CD14-positive monocyte (primary cell): ENCODE measurements around the gene YWHAE. TPM values are rescaled to one million over a fixed set of nuclear protein-coding genes. Genes with fewer than 3 reads are reported as not detected.

Experiments used
- DNase-seq, 3 donors: peaks; one replicate each; pipeline ENCODE4 v3.0.0-alpha.2; 2011 to 2022
- H2AFZ ChIP-seq: 2 replicates; pipeline ENCODE4 v1.6.0; 2012; ENCODE audit warnings: mild to moderate bottlenecking, low read depth, low read length, inconsistent platforms; ENCODE audit not compliant: insufficient read depth, poor library complexity, severe bottlenecking
- H3K27ac ChIP-seq, 2 donors: 1 replicate in 1 of 2; 2 replicates in 1 of 2; pipeline ENCODE4 v1.5.1; 2012 to 2013; ENCODE audit warnings: low read length in 2 of 2, control low read depth in 1 of 2, inconsistent platforms in 1 of 2, low read depth in 1 of 2, mild to moderate bottlenecking in 1 of 2
- H3K27me3 ChIP-seq, 2 donors: one replicate each; pipeline versions ENCODE4 v1.6.0 to v1.6.1; 2011 to 2013; ENCODE audit warnings: low read length in 2 of 2; ENCODE audit not compliant: control insufficient read depth in 2 of 2, insufficient read depth in 2 of 2
- H3K36me3 ChIP-seq, 2 donors: replicated peaks in 1 of 2; 1 replicate in 1 of 2; 2 replicates in 1 of 2; pipeline versions ENCODE4 v1.5.1 to v1.6.1; 2012 to 2013; ENCODE audit warnings: low read length in 2 of 2, control low read depth in 1 of 2, inconsistent platforms in 1 of 2, mild to moderate bottlenecking in 1 of 2; ENCODE audit not compliant: insufficient read depth in 2 of 2, control insufficient read depth in 1 of 2
- H3K4me1 ChIP-seq, 2 donors: 1 replicate in 1 of 2; 2 replicates in 1 of 2; pipeline versions ENCODE4 v1.5.1 to v1.6.1; 2012 to 2013; ENCODE audit warnings: low read length in 2 of 2, control low read depth in 1 of 2, inconsistent platforms in 1 of 2, mild to moderate bottlenecking in 1 of 2, moderate library complexity in 1 of 2; ENCODE audit not compliant: insufficient read depth in 2 of 2, control insufficient read depth in 1 of 2
- H3K4me2 ChIP-seq: replicated peaks from 2 replicates; pipeline ENCODE3; 2012; ENCODE audit warnings: low read length, moderate library complexity, mild to moderate bottlenecking; ENCODE audit not compliant: poor library complexity, severe bottlenecking; ENCODE audit errors: extremely low read depth
- H3K4me3 ChIP-seq, 3 experiments: fragments of 200-600 bp in 1 of 3; sonication (generic) in 1 of 3; replicated peaks in 1 of 3; 1 replicate in 2 of 3; 2 replicates in 1 of 3; pipeline ENCODE4 v1.5.1; 2011 to 2013; ENCODE audit warnings: low read length in 3 of 3, mild to moderate bottlenecking in 3 of 3, control low read depth in 2 of 3, low read depth in 2 of 3, inconsistent platforms in 1 of 3, moderate library complexity in 1 of 3
- H3K79me2 ChIP-seq: 2 replicates; pipeline ENCODE4 v1.6.0; 2012; ENCODE audit warnings: mild to moderate bottlenecking, control low read depth, inconsistent platforms, low read length, moderate library complexity; ENCODE audit not compliant: insufficient read depth
- H3K9ac ChIP-seq: 2 replicates; pipeline ENCODE4 v1.6.0; 2017; ENCODE audit warnings: low read length, mild to moderate bottlenecking; ENCODE audit not compliant: insufficient read depth, poor library complexity, severe bottlenecking
- H3K9me3 ChIP-seq, 2 donors: replicated peaks in 1 of 2; 1 replicate in 1 of 2; 2 replicates in 1 of 2; pipeline versions ENCODE4 v1.5.1 to v1.6.1; 2012 to 2013; ENCODE audit warnings: low read length in 2 of 2, control low read depth in 1 of 2; ENCODE audit not compliant: control insufficient read depth in 1 of 2, insufficient read depth in 1 of 2
- H4K20me1 ChIP-seq: 2 replicates; pipeline ENCODE4 v1.6.0; 2012; ENCODE audit warnings: mild to moderate bottlenecking, low read length, control low read depth, moderate library complexity; ENCODE audit not compliant: insufficient read depth
- H3K27ac Mint-ChIP-seq, 7 donors: one replicate each; pipeline ENCODE4 v1.8.0; 2020; ENCODE audit warnings: mild to moderate bottlenecking in 7 of 7, mixed read lengths in 7 of 7, moderate library complexity in 6 of 7, inconsistent platforms in 2 of 7
- H3K27me3 Mint-ChIP-seq, 3 donors: one replicate each; pipeline ENCODE4 v1.8.0; 2021 to 2022; ENCODE audit warnings: low read depth in 3 of 3, mild to moderate bottlenecking in 3 of 3, mixed read lengths in 3 of 3, moderate library complexity in 3 of 3, inconsistent platforms in 1 of 3
- H3K36me3 Mint-ChIP-seq, 2 donors: one replicate each; pipeline ENCODE4 v1.8.0; 2020; ENCODE audit warnings: mixed read lengths in 2 of 2, inconsistent platforms in 1 of 2, mild to moderate bottlenecking in 1 of 2
- H3K4me1 Mint-ChIP-seq: one replicate; pipeline ENCODE4 v1.8.0; 2020; ENCODE audit warnings: mild to moderate bottlenecking, mixed read lengths
- H3K4me3 Mint-ChIP-seq, 2 donors: one replicate each; pipeline ENCODE4 v1.8.0; 2020; ENCODE audit warnings: mild to moderate bottlenecking in 2 of 2, mixed read lengths in 2 of 2, moderate library complexity in 1 of 2
- H3K9me3 Mint-ChIP-seq, 7 donors: one replicate each; pipeline ENCODE4 v1.8.0; 2020 to 2022; ENCODE audit warnings: mixed read lengths in 7 of 7, mild to moderate bottlenecking in 6 of 7, moderate library complexity in 6 of 7, inconsistent platforms in 2 of 7
- CTCF ChIP-seq: fragments of 200-600 bp; IDR thresholded peaks from one replicate; pipeline ENCODE4 v1.8.0; 2022; ENCODE audit warnings: antibody characterized with exemption, mild to moderate bottlenecking
- WGBS: methylation state at CpG from one replicate; pipeline ENCODE4 v1.1.5; 2013; ENCODE audit warnings: missing lambda C conversion rate; ENCODE audit not compliant: insufficient coverage; 5-methylcytosine and 5-hydroxymethylcytosine counted together
- intact Hi-C, 2 donors: fragments of 100-400 bp; cut with micrococcal nuclease; formaldehyde crosslinking; loops; one replicate each; pipeline versions ENCODE4 v1.15.0 to v1.15.1; 2023
- polyA plus RNA-seq, 3 donors: library from polyadenylated mRNA; depleted of rRNA in 1 of 3; unstranded in 2 of 3; stranded (reverse) in 1 of 3; fragments of 300-500 nt in 2 of 3; fragments of >200 nt in 1 of 3; fragmentation: Illumina TruSeq in 2 of 3; gene quantifications; 1 replicate in 2 of 3; 2 replicates in 1 of 3; pipeline ENCODE4 v1.2.3, GENCODE V29; 2012 to 2021

The YWHAE gene
- polyA plus RNA-seq, 3 donors, result 165 to 185 (median 168) TPM

GRCh38 chr17:1351971-1352370 is 48.1 kb downstream of the YWHAE start:
- H4K20me1 ChIP-seq, result peaks cover 98% of the 10 kb centered on the region
- no peak overlapping the region for H3K4me3 Mint-ChIP-seq
- H3K36me3 ChIP-seq, result peaks cover 53 to 92% of the 10 kb centered on the region in 2 donors
- H3K27ac Mint-ChIP-seq, result peak overlapping the region in 1 of 7 donors; percentile 38
- no peaks in the 10 kb centered on the region for H3K9me3 ChIP-seq
- no peak for DNase-seq
- peak overlapping the region in 1 of 2 donors; percentile 26 for H3K27ac ChIP-seq
- H3K79me2 ChIP-seq, result peaks cover 92% of the 10 kb centered on the region
- H3K36me3 Mint-ChIP-seq, result peaks cover 57 to 92% of the 10 kb centered on the region in 2 donors
- intact Hi-C loops, result no loop called here
- no peak overlapping the region for H3K9ac ChIP-seq
- H3K4me1 ChIP-seq, result no peaks in the 10 kb centered on the region
- no peak for TF ChIP-seq CTCF
- no peak overlapping the region for H2AFZ ChIP-seq
- H3K9me3 Mint-ChIP-seq, result no peaks in the 10 kb centered on the region
- peaks cover 5% of the 10 kb centered on the region for H3K4me1 Mint-ChIP-seq
- no peaks in the 10 kb centered on the region for H3K27me3 ChIP-seq
- no peak overlapping the region for H3K4me2 ChIP-seq
- WGBS, result no CpG with 5 or more reads among the region's 3 CpGs
- peaks cover 0 to 1% (median 0%) of the 10 kb centered on the region in 3 donors for H3K27me3 Mint-ChIP-seq
- H3K4me3 ChIP-seq, result no peak overlapping the region

- Mint-ChIP-seq H3K4me1 (peaks cover 5% of the 10 kb centered on the region), H3K36me3 (peaks cover 54 to 91% of the 10 kb centered on the region in 2 donors), H3K27me3 (peaks cover 0 to 1% (median 0%) of the 10 kb centered on the region in 3 donors), H3K9me3 (no peaks in the 10 kb centered on the region), H3K4me3 (no peak overlapping the region), H3K27ac (peak overlapping the region in 3 of 7 donors; percentile 1 to 15 (median 9))
- TF ChIP-seq CTCF, result no peak
- Histone ChIP-seq H3K9ac (no peak overlapping the region), H3K4me3 (no peak overlapping the region), H3K4me1 (no peaks in the 10 kb centered on the region), H2AFZ (no peak overlapping the region), H3K27me3 (no peaks in the 10 kb centered on the region), H3K79me2 (peaks cover 93% of the 10 kb centered on the region), H3K9me3 (no peaks in the 10 kb centered on the region), H3K27ac (no peak overlapping the region), H4K20me1 (peaks cover 98% of the 10 kb centered on the region), H3K4me2 (no peak overlapping the region), H3K36me3 (peaks cover 54 to 90% of the 10 kb centered on the region in 2 donors)
- WGBS, result 80% methylated on average over 1 of the region's 5 CpGs
- no peak for DNase-seq
- intact Hi-C loops, result no loop called here
Observed at GRCh38 chr17:1351275-1351674, 48.7 kb downstream of the YWHAE start.
